Stimulated activated CD4-positive, alpha-beta T cell treated with anti-CD3 and anti-CD28 coated beads, Interleukin-15, amount 100 ng/mL, for 1 hour (primary cell): Measurements from ENCODE around the gene LRRC51.
"Not testable (repeated sequence)": the region's sequence is repeated elsewhere in the genome, so short reads cannot be mapped to it uniquely, and the experiment has no call there.

Experiments used
- DNase-seq, 2 donors: peaks; one replicate each; pipeline ENCODE4 v3.0.0-alpha.2; 2020; ENCODE audit warnings: low read depth in 1 of 2, low spot score in 1 of 2

The LRRC51 gene

DNA sequence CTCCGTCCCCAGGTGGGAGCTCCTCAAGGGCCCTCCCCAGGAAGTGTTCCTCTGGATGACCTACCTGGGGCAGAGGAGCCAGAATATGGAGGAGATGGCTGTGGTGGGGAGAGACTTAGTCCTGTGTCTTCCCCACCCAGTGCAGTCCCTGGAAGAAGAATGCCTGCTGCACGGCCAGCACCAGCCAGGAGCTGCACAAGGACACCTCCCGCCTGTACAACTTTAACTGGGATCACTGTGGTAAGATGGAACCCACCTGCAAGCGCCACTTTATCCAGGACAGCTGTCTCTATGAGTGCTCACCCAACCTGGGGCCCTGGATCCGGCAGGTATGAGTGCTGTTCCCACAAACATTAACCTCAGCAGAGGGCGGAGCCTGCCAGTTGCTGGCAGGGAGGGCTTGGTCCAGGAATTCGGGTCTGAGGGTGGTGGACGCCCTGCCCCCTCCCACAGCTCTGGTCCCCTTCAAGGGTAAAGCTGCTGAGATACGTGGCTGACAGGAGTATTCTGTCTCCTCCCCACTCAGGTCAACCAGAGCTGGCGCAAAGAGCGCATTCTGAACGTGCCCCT is 58.3 kb downstream of the LRRC51 start:
- DNase-seq = no peak

DNA sequence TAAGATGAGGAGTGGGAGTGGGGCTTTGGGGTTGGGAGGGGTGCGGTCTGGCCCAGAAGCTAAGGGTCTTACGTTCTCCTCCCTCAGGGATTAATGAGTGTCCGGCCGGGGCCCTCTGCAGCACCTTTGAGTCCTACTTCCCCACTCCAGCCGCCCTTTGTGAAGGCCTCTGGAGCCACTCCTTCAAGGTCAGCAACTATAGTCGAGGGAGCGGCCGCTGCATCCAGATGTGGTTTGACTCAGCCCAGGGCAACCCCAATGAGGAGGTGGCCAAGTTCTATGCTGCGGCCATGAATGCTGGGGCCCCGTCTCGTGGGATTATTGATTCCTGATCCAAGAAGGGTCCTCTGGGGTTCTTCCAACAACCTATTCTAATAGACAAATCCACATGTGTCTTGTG is 58.9 kb downstream of the LRRC51 start:
- no peak for DNase-seq

DNA sequence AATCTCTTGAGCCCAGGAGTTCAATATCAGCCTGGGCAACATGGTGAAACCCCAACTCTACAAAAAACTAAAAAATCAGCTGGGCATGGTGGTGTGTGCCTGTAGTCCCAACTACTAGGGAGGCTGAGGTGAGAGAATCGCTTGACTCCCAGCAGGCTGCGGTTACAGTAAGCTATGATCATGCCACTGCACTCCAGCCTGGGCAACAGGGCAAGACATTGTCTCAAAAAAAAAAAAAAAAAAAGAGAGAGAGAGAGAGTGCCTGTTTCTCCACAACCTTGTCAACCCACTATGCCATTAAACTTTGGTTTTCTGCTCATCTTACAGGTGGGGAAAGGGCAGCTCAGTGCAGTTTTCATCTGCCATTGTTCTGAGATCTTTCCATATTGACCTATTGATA is 60.0 kb downstream of the LRRC51 start:
- DNase-seq = no peak

DNA sequence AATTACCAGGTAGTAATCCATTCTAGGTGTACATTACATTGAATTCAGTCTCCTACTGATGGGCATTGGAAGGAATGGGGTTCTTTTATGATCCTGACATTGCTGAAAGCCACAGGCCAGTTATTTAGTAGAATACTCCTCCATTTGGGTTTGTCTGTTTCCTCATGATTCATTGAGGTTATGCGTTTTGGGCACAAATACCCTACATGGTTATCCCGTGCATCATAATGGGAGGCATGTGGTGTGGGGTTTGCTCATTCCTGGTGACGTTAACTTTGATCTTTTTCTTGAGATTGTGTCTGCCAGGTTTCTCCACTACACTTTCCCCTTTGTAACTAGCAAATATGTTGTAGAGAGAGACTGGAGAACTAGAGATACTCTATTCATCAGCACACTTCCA is 60.4 kb downstream of the LRRC51 start:
- DNase-seq = no peak

DNA sequence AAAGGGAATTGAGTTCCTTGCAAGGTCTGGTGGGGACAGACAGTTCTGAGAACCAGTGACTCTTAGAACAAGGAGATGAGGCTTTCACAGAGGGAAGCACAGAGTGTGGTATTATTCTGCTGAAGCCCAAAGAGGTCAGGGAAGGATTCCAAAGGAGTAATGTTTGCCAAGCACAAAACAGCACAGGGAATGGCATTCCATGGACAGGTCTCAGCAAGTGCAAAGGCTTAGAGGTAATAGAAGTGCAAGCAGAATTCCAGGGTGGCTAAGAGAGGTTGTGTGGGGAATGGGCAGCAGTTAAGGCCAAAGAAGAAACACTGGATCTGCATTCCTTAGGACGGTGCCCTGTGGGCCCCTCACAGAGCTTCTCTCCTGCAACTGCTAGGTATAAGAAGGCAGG is 61.4 kb downstream of the LRRC51 start:
- not testable (repeated sequence) for DNase-seq

DNA sequence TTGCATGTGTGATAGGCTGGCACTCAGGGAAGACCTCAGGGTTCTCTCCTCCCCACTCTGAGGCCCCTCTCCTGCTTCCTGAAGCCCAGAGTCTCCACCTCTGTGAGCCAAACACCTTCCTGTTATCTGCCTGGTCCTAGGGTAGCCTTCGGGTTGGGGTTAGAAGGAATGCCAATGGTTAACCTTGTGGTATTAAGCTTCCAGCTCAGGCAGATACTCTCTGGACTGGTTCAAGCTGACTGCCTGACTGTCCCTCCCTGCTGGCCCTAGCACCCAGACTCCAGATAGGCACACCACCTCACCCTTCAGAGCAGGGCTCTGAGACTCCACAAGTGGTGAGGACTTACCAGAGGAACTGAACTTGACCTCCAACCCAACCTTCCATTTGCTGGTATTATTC is 61.9 kb downstream of the LRRC51 start:
- not testable (repeated sequence) for DNase-seq

DNA sequence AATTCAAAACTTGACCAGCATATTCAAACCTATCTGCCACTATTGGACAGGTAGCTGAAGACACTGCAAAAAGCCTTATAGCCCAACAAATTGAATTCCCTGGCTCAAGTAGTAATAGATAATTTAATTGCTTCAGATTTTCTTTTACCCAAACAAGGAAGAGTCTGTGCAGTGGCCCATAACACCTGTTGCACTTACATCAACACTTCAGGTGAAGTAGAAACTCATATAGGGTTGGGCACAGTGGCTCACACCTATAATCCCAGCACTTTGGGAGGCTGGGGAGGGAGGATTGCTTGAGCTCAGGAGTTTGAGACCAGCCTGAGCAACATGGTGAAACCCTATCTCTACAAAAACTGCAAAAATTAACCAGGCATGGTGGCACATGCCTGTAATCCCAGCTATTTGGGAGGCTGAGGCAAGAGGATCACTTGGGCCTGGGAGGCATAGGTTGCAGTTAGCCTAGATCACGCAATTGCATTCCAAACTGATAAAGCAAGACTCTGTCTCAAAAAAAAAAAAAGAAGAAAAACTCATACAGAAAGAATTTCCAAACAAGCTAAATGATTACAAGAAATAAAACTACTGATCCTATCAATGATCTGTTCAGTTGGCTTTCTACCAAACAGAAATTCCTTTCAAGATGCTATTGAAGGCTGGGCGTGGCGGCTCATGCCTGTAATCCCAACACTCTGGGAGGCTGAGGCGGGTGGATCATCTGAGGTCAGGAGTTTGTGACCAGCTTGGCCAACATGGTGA is 64.3 kb downstream of the LRRC51 start:
- DNase-seq = no peak
